HEK293T (cell line): ENCODE measurements around the gene P2RY12.

ENCODE experiments used
- CTCF ChIA-PET: fragments of 350-600 bp; formaldehyde crosslinking; extraction: SDS; loops from one replicate; lab custom pipeline; 2021; ENCODE audit warnings: antibody characterized with exemption, inconsistent platforms; lab: Yijun Ruan, JAX
- POLR2A ChIA-PET: fragments of 350-600 bp; formaldehyde crosslinking; extraction: SDS; loops from one replicate; lab custom pipeline; 2020; ENCODE audit warnings: antibody characterized with exemption, inconsistent platforms; lab: Yijun Ruan, JAX
- DNase-seq: peaks from one replicate; pipeline ENCODE4 v3.0.0; 2012; ENCODE audit warnings: mixed read lengths; ENCODE audit errors: extremely low spot score
- ARNT ChIP-seq: fragments of 450-650 bp; IDR thresholded peaks from 2 replicates; pipeline ENCODE4 v1.6.1; 2017; ENCODE audit warnings: mild to moderate bottlenecking
- BHLHE40 ChIP-seq: fragments of 450-650 bp; IDR thresholded peaks from 2 replicates; pipeline ENCODE4 v1.6.1; 2016; ENCODE audit warnings: mild to moderate bottlenecking, moderate library complexity, borderline replicate concordance
- CTBP1 ChIP-seq: fragments of 450-650 bp; IDR thresholded peaks from 2 replicates; pipeline ENCODE4 v1.6.1; 2016; ENCODE audit warnings: borderline replicate concordance
- ELF4 ChIP-seq: fragments of 450-650 bp; IDR thresholded peaks from 2 replicates; pipeline ENCODE4 v1.6.1; 2017; ENCODE audit warnings: antibody characterized with exemption
- FOXA1 ChIP-seq: fragments of 450-650 bp; IDR thresholded peaks from 2 replicates; pipeline ENCODE4 v1.6.1; 2016; ENCODE audit warnings: mild to moderate bottlenecking
- FOXK2 ChIP-seq: fragments of 450-650 bp; IDR thresholded peaks from 2 replicates; pipeline ENCODE4 v1.6.1; 2016; ENCODE audit warnings: mild to moderate bottlenecking
- FOXM1 ChIP-seq: fragments of 450-650 bp; IDR thresholded peaks from 2 replicates; pipeline ENCODE4 v1.6.1; 2017; ENCODE audit warnings: mild to moderate bottlenecking, borderline replicate concordance
- HDGF ChIP-seq: fragments of 450-650 bp; IDR thresholded peaks from 2 replicates; pipeline ENCODE4 v1.6.1; 2017; ENCODE audit warnings: antibody characterized with exemption, borderline replicate concordance
- L3MBTL2 ChIP-seq: fragments of 450-650 bp; conservative IDR thresholded peaks from 2 replicates; pipeline ENCODE4 v1.6.1; 2016; ENCODE audit warnings: mild to moderate bottlenecking
- LEF1 ChIP-seq: fragments of 450-650 bp; IDR thresholded peaks from 2 replicates; pipeline ENCODE4 v1.6.1; 2017; ENCODE audit warnings: mild to moderate bottlenecking, borderline replicate concordance
- NFRKB ChIP-seq: fragments of 450-650 bp; IDR thresholded peaks from 2 replicates; pipeline ENCODE4 v1.6.1; 2016; ENCODE audit warnings: mild to moderate bottlenecking, moderate library complexity
- SP1 ChIP-seq: fragments of 450-650 bp; IDR thresholded peaks from 2 replicates; pipeline ENCODE4 v1.6.1; 2017
- SUZ12 ChIP-seq: fragments of 450-650 bp; IDR thresholded peaks from 2 replicates; pipeline ENCODE4 v1.6.1; 2016; ENCODE audit warnings: mild to moderate bottlenecking
- TARDBP ChIP-seq: fragments of 450-650 bp; IDR thresholded peaks from 2 replicates; pipeline ENCODE4 v1.6.1; 2016
- ZNF384 ChIP-seq: fragments of 450-650 bp; IDR thresholded peaks from 2 replicates; pipeline ENCODE4 v1.6.1; 2016
- TF ChIP-seq, protein P1 (sequence below): fragments of 450-650 bp; IDR thresholded peaks from 2 replicates; pipeline ENCODE4 v1.6.1; 2016

The P2RY12 gene

DNA sequence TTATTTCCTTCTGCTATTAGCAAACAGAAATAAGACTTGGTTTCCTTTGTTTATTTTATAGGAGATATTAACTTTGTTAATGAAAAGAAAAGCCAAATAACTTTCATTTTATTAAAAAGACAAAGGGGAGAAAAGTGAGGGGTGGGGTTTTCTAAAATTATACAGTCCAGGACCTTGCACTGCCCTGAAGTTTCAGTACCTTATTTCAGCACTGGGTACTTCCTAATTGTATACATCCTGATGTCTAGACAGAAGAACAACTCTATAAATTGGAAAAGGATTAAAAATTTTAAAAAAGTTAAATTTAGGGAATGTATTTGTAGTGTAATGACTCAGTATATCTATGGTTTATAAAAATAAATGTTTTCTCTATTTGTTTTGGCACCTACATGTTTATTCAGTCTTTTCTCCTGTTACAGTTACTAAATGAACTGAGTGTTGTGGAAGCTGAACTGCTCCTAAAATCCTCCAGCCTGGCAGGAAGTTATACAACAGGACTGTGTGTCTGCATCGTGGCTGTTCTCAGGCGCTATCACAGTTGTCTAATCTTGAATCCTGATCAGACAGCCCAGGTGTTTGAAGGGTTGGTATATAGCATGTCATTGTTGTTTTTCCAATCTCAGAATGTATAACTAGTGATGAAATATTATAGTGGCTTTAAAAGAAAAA, 27.6 kb downstream of the P2RY12 start:
- DNase-seq, result no peak
- ChIA-PET POLR2A (no interaction called here), CTCF (interaction anchor here (1.3 kb wide), 1 partner anchor 23 kb away, joined by 3 read pairs; no protein-coding TSS in a partner anchor)
- TF ChIP-seq SP1, result no peak
- no peak for TF ChIP-seq ZNF384
- no peak for TF ChIP-seq FOXK2
- TF ChIP-seq BHLHE40, result no peak
- TF ChIP-seq FOXA1, result no peak
- TF ChIP-seq FOXM1, result no peak
- TF ChIP-seq HDGF, result no peak
- TF ChIP-seq NFRKB, result no peak
- TF ChIP-seq ARNT, result no peak
- TF ChIP-seq CTBP1, result no peak
- TF ChIP-seq LEF1, result no peak
- TF ChIP-seq, protein P1, sequence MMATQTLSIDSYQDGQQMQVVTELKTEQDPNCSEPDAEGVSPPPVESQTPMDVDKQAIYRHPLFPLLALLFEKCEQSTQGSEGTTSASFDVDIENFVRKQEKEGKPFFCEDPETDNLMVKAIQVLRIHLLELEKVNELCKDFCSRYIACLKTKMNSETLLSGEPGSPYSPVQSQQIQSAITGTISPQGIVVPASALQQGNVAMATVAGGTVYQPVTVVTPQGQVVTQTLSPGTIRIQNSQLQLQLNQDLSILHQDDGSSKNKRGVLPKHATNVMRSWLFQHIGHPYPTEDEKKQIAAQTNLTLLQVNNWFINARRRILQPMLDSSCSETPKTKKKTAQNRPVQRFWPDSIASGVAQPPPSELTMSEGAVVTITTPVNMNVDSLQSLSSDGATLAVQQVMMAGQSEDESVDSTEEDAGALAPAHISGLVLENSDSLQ, result no peak
- no peak for TF ChIP-seq TARDBP
- no peak for TF ChIP-seq SUZ12
- TF ChIP-seq ELF4, result no peak
- no peak for TF ChIP-seq L3MBTL2

DNA sequence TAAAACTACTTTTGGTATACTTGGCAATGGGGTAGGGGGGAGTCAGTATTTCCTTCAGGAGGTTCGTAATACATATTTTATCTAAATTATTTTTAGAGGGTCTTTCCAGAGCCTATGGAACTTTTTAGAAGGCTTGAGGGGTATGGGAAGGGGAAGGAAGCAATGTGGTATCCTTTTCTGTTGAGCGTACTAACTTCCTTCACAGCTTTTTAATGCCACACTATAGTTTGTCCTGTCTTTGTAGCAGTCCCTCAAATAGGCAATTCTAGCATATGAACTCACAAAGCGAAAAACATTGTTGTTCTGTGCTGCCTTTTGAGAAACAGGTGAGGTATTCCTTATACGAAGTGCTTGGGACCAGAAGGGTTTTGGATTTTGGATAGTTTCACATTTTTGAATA, 32.9 kb downstream of the P2RY12 start:
- CTCF ChIA-PET, result no interaction called here
- DNase-seq, result no peak
- TF ChIP-seq LEF1 (no peak), NFRKB (no peak), ELF4 (no peak), SP1 (no peak), TARDBP (no peak), ZNF384 (no peak), FOXM1 (no peak), FOXA1 (no peak), CTBP1 (no peak), L3MBTL2 (no peak), FOXK2 (no peak), ARNT (no peak), BHLHE40 (no peak), SUZ12 (no peak), HDGF (no peak)
- TF ChIP-seq, protein P1, result no peak
- POLR2A ChIA-PET, result no interaction called here

GRCh38 chr3:151351219-151351618, 33.3 kb downstream of the P2RY12 start:
- POLR2A ChIA-PET, result no interaction called here
- no peak for DNase-seq
- TF ChIP-seq BHLHE40 (no peak), HDGF (no peak), FOXA1 (no peak), ELF4 (no peak), SP1 (no peak)
- CTCF ChIA-PET, result no interaction called here

DNA sequence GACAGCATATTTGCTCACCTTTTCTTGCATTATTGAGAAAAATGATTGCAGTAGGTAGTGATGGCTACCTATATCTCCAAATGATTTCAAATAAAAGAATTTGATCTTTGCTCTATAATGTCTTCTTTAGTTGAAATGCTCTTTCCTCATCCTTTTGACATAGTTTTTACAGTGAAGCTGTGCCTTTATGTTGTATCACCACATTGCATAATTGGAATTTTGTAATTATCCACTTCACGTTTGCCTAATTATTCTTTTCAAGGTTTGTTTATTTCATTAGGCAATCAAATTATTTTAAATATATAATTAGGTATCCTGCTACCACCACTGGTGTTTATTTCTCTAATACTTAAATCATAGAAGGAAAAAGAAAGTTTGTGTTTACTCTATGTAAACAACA, 33.9 kb downstream of the P2RY12 start:
- TF ChIP-seq FOXA1, result no peak
- no peak for TF ChIP-seq FOXK2
- CTCF ChIA-PET, result no interaction called here
- POLR2A ChIA-PET, result no interaction called here
- DNase-seq, result no peak

- no peak for TF ChIP-seq ZNF384
- no peak for TF ChIP-seq ARNT
- no peak for TF ChIP-seq LEF1
- TF ChIP-seq, protein P1, result no peak
- TF ChIP-seq NFRKB, result no peak
- TF ChIP-seq CTBP1, result no peak
- DNase-seq, result no peak
- POLR2A ChIA-PET, result no interaction called here
- CTCF ChIA-PET, result no interaction called here
These were observed 37.1 kb downstream of the P2RY12 start for GRCh38 chr3:151347432-151347831.

GRCh38 chr3:151346292-151346691, 38.3 kb downstream of the P2RY12 start:
- CTCF ChIA-PET, result no interaction called here
- POLR2A ChIA-PET, result no interaction called here
- no peak for DNase-seq
- TF ChIP-seq TARDBP (no peak), NFRKB (no peak), CTBP1 (no peak), SUZ12 (no peak), FOXK2 (no peak), SP1 (no peak), ZNF384 (no peak), BHLHE40 (no peak), FOXM1 (no peak), FOXA1 (no peak), LEF1 (no peak), L3MBTL2 (no peak), HDGF (no peak)
- TF ChIP-seq, protein P1, result no peak
